Spleen (tissue), 11 donors: ENCODE data around the gene ACP5. TPM values are rescaled to one million over a fixed set of nuclear protein-coding genes. Genes with fewer than 3 reads are reported as not detected.

Experiments
- DNase-seq: peaks from one replicate; pipeline ENCODE4 v3.0.0-alpha.2; 2020
- H3K27ac ChIP-seq, 8 donors: fragments of 200-600 bp; sonication (generic) in 7 of 8; 1 replicate in 4 of 8; 2 replicates in 4 of 8; pipeline versions ENCODE4 v1.5.0 to v1.8.0; 2016 to 2021; ENCODE audit warnings: inconsistent platforms in 4 of 8, mild to moderate bottlenecking in 4 of 8, moderate library complexity in 1 of 8
- H3K27me3 ChIP-seq, 7 donors: fragments of 200-600 bp; sonication (generic) in 6 of 7; replicated peaks in 1 of 7; 1 replicate in 4 of 7; 2 replicates in 3 of 7; pipeline versions ENCODE4 v1.5.0 to v1.8.0; 2016 to 2021; ENCODE audit warnings: inconsistent platforms in 3 of 7, mild to moderate bottlenecking in 1 of 7
- H3K36me3 ChIP-seq, 6 donors: fragments of 200-600 bp; sonication (generic) in 5 of 6; 1 replicate in 4 of 6; 2 replicates in 2 of 6; pipeline versions ENCODE4 v1.5.0 to v1.8.0; 2016 to 2021; ENCODE audit warnings: inconsistent platforms in 2 of 6
- H3K4me1 ChIP-seq, 6 donors: fragments of 200-600 bp; sonication (generic) in 5 of 6; 1 replicate in 3 of 6; 2 replicates in 3 of 6; pipeline versions ENCODE4 v1.5.0 to v1.8.0; 2016 to 2021; ENCODE audit warnings: inconsistent platforms in 3 of 6
- H3K4me3 ChIP-seq, 8 donors: fragments of 200-600 bp; sonication (generic) in 7 of 8; 1 replicate in 4 of 8; 2 replicates in 4 of 8; pipeline versions ENCODE4 v1.5.0 to v1.8.0; 2016 to 2021; ENCODE audit warnings: inconsistent platforms in 4 of 8, mild to moderate bottlenecking in 4 of 8, moderate library complexity in 2 of 8
- H3K9me3 ChIP-seq, 8 donors: fragments of 200-600 bp; sonication (generic) in 7 of 8; 1 replicate in 4 of 8; 2 replicates in 4 of 8; pipeline versions ENCODE4 v1.5.0 to v1.8.0; 2016 to 2021; ENCODE audit warnings: inconsistent platforms in 4 of 8
- CTCF ChIP-seq, 11 experiments: fragments of 200-600 bp in 7 of 11; fragments of 450-650 bp in 4 of 11; sonication (generic) in 4 of 11; IDR thresholded peaks in 8 of 11; conservative IDR thresholded peaks in 3 of 11; 1 replicate in 7 of 11; 2 replicates in 4 of 11; pipeline versions ENCODE4 v1.4.0 to v1.8.0; 2016 to 2021; ENCODE audit warnings: antibody characterized with exemption in 11 of 11, inconsistent platforms in 4 of 11, mild to moderate bottlenecking in 1 of 11
- POLR2A ChIP-seq, 3 donors: fragments of 450-650 bp; IDR thresholded peaks; one replicate each; pipeline ENCODE4 v1.5.1; 2017; ENCODE audit warnings: antibody characterized with exemption in 3 of 3, mild to moderate bottlenecking in 1 of 3
- POLR2AphosphoS5 ChIP-seq, 3 donors: sonication (generic); formaldehyde crosslinking; IDR thresholded peaks; one replicate each; pipeline ENCODE4 v1.5.1; 2017; ENCODE audit warnings: antibody characterized with exemption in 3 of 3
- WGBS, 5 donors: extraction: QIAGEN DNeasy Blood & Tissue Kit in 3 of 5; methylation state at CpG; one replicate each; pipeline versions ENCODE4 v1.1.5 to v1.1.7; 2013 to 2018; 5-methylcytosine and 5-hydroxymethylcytosine counted together
- intact Hi-C: fragments of 100-400 bp; cut with DNase I; formaldehyde crosslinking; loops from one replicate; pipeline ENCODE4 v1.15.0; 2023; ENCODE audit warnings: low total_unique reads
- polyA plus RNA-seq, 3 donors: library from polyadenylated mRNA; stranded (reverse); fragments of 200-250 nt; gene quantifications; one replicate each; pipeline ENCODE4 v1.2.1, GENCODE V29; 2013
- total RNA-seq, 7 donors: library from RNA; depleted of rRNA in 3 of 7; stranded (reverse); fragments of >200 nt in 3 of 7; fragmentation: NEBNext Ultra II Directional in 4 of 7; extraction: Animal tissue kit (Norgen Biotek cat#: 25700) in 4 of 7; gene quantifications; one replicate each; pipeline versions ENCODE4 v1.1.0 to v1.2.1, GENCODE V29; 2016 to 2021
- donor health status: healthy with polysubstance abuse.
- donor health status: DM: no; HTN: no; CAD: no; lungs with moderate emphysema.
- donor health status: DM: no; HTN: no; CAD: no.
- donor health status: Bipolar disorder and iron deficiency.
- donor health status: healthy.
- donor health status: DM: no; HTN: no; CAD: no.
- donor health status: DM: yes; HTN: yes; CAD: no.

The ACP5 gene
- total and polyA plus RNA-seq, 10 donors: 41.7 to 332 (median 69.2) TPM

DNA sequence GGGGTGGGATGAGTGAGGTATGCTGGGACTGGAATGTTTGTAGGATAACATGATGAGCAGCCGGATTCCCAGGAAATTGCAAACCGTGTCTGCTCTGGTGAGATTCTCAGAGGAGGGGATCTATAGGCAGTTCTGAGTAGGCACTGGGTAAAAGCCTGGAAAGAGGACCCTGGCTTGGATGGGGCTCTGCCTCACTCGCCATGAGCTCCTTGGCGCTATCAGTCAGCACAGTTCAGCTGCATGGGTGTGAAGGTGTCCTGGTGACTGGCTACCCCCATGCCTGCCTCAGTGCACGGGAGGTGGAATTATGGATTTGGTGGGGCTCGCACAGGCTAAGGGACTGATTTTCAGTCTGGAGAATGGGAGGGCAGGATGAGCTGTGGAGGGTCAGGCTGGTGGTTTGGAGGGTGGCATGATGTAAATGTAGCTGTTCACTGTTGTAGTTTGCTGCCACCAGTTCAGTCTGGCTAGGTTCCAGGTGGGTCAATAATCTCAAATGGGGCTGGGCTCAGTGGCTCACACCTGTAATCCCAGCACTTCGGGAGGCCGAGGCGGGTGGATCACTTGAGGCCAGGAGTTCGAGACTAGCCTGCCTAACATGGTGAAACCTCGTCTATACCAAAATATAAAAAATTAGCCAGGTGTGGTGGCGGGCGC lies 10.7 kb upstream of the ACP5 start:
- intact Hi-C loops: loop anchor here (5.0 kb wide), 1 partner anchor 346 kb away; no protein-coding TSS in a partner anchor
- H3K27me3 ChIP-seq: no peaks in the 10 kb centered on the region
- H3K27ac ChIP-seq: no peak overlapping the region
- 76 to 87% (median 81%) methylated on average over 13 of the region's 13 CpGs for WGBS, 5 donors
- DNase-seq: no peak
- no peak overlapping the region for H3K4me3 ChIP-seq
- TF ChIP-seq CTCF (IDR thresholded peaks at IDR 0.05 in 8 of 11, conservative IDR thresholded peaks at IDR 0.05 in 3 of 11) (peak in 6 of 11 experiments; percentile 3 to 58 (median 46)), POLR2A (IDR thresholded peaks at IDR 0.05) (no peak)
- no peaks in the 10 kb centered on the region for H3K9me3 ChIP-seq
- no peaks in the 10 kb centered on the region for H3K36me3 ChIP-seq
- H3K4me1 ChIP-seq: peaks cover 4 to 42% (median 19%) of the 10 kb centered on the region in 6 donors

GRCh38 chr19:11587302-11587974 lies 10.0 kb upstream of the ACP5 start:
- peaks cover 4 to 49% (median 26%) of the 10 kb centered on the region in 6 donors for H3K4me1 ChIP-seq
- H3K27ac ChIP-seq: peak overlapping the region in 5 of 8 donors; percentile 6 to 45 (median 24)
- WGBS, 5 donors: 1 to 11% (median 6%) methylated on average over 7 of the region's 7 CpGs
- TF ChIP-seq POLR2AphosphoS5 (IDR thresholded peaks at IDR 0.05) (no peak), CTCF (IDR thresholded peaks at IDR 0.05 in 8 of 11, conservative IDR thresholded peaks at IDR 0.05 in 3 of 11) (peak; percentile 85 to 96 (median 93)), POLR2A (IDR thresholded peaks at IDR 0.05) (no peak)
- no peak overlapping the region for H3K4me3 ChIP-seq
- no peaks in the 10 kb centered on the region for H3K27me3 ChIP-seq
- DNase-seq: peak; percentile 91
- no peaks in the 10 kb centered on the region for H3K36me3 ChIP-seq
- H3K9me3 ChIP-seq: no peaks in the 10 kb centered on the region
- intact Hi-C loops: loop anchor here (5.0 kb wide), 1 partner anchor 345 kb away; no protein-coding TSS in a partner anchor

GRCh38 chr19:11586331-11586730 lies 8.9 kb upstream of the ACP5 start:
- WGBS, 5 donors: 23 to 39% (median 31%) methylated on average over 5 to 6 of the region's 6 CpGs
- Histone ChIP-seq H3K27me3 (no peaks in the 10 kb centered on the region), H3K4me1 (peaks cover 11 to 60% (median 37%) of the 10 kb centered on the region in 6 donors), H3K27ac (peak overlapping the region in 5 of 8 donors; percentile 6 to 45 (median 24)), H3K9me3 (no peaks in the 10 kb centered on the region), H3K4me3 (no peak overlapping the region), H3K36me3 (no peaks in the 10 kb centered on the region)
- DNase-seq: no peak
- no peak for TF ChIP-seq POLR2A (IDR thresholded peaks at IDR 0.05)
- no peak for TF ChIP-seq CTCF (IDR thresholded peaks at IDR 0.05 in 8 of 11, conservative IDR thresholded peaks at IDR 0.05 in 3 of 11)
- TF ChIP-seq POLR2AphosphoS5 (IDR thresholded peaks at IDR 0.05): peak in 2 of 3 donors; percentile 23 to 48
- intact Hi-C loops: loop anchor here (5.0 kb wide), 1 partner anchor 344 kb away; no protein-coding TSS in a partner anchor

DNA sequence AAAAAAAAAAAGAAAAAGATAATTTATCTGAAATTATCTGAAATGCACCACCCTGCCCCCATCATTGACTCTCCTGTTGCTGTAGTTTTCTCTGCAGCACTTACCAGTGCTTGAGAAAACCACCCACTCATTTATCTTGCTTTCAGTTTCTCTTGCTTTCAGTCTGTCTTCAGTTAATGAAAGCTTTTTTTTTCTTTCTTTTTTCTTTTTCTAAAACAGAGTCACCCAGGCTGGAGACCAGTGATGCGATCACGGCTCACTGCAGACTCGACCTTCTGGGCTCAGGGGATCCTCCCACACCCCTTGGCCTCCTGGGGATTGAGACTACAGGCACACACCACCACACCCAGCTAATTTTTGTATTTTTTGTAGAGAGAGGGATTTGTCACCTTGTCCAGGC lies 4.3 kb upstream of the ACP5 start:
- 8 to 48% (median 22%) methylated on average over 3 of the region's 3 CpGs for WGBS, 5 donors
- intact Hi-C loops: no loop called here
- TF ChIP-seq POLR2AphosphoS5 (IDR thresholded peaks at IDR 0.05): peak in 1 of 3 donors; percentile 44
- no peak for TF ChIP-seq POLR2A (IDR thresholded peaks at IDR 0.05)
- peak overlapping the region in 2 of 8 donors; percentile 4 to 7 for H3K4me3 ChIP-seq
- H3K9me3 ChIP-seq: no peaks in the 10 kb centered on the region
- peak overlapping the region; percentile 61 to 88 (median 83) for H3K27ac ChIP-seq
- H3K36me3 ChIP-seq: peaks cover 0 to 7% (median 0%) of the 10 kb centered on the region in 6 donors
- H3K27me3 ChIP-seq: peaks cover 0 to 11% (median 0%) of the 10 kb centered on the region in 7 donors
- H3K4me1 ChIP-seq: peaks cover 35 to 95% (median 74%) of the 10 kb centered on the region in 6 donors
- DNase-seq: peak; percentile 89
